Neural cell (in vitro differentiated cells): ENCODE data around the gene TMA7B. TPM values are rescaled to one million over a fixed set of nuclear protein-coding genes. Genes with fewer than 3 reads are reported as not detected.

ENCODE experiments used
- H2AFZ ChIP-seq: fragments of 200-600, 300-800 bp; sonication (generic), shearing (Covaris generic); 2 replicates; pipeline ENCODE4 v1.6.0; 2014; ENCODE audit warnings: low read depth, mild to moderate bottlenecking, antibody characterized with exemption, low read length, moderate library complexity
- H3F3A ChIP-seq: fragments of 200-600 bp; shearing (Covaris generic); 2 replicates; pipeline ENCODE4 v1.6.1; 2016; ENCODE audit warnings: mild to moderate bottlenecking, moderate library complexity, mixed read lengths, antibody characterized with exemption, low read length; ENCODE audit not compliant: insufficient read depth, poor library complexity, severe bottlenecking
- H3K27ac ChIP-seq: fragments of 200-600, 300-800 bp; sonication (generic), shearing (Covaris generic); 2 replicates; pipeline ENCODE4 v1.5.1; 2014; ENCODE audit warnings: mild to moderate bottlenecking, low read length, moderate library complexity
- H3K27me3 ChIP-seq: fragments of 300-800, 200-600 bp; sonication (generic), shearing (Covaris generic); 2 replicates; pipeline ENCODE4 v1.6.0; 2014; ENCODE audit warnings: mild to moderate bottlenecking, low read depth, low read length, moderate library complexity; ENCODE audit not compliant: insufficient read depth
- H3K36me3 ChIP-seq: fragments of 300-800, 200-600 bp; sonication (generic), shearing (Covaris generic); 2 replicates; pipeline ENCODE4 v1.5.1; 2014; ENCODE audit warnings: mild to moderate bottlenecking, antibody characterized with exemption, low read length, moderate library complexity; ENCODE audit not compliant: insufficient read depth
- H3K4me2 ChIP-seq: fragments of 300-800, 200-600 bp; sonication (generic), shearing (Covaris generic); 2 replicates; pipeline ENCODE4 v1.6.0; 2014; ENCODE audit warnings: mild to moderate bottlenecking, low read length
- H3K4me3 ChIP-seq: fragments of 300-800, 200-600 bp; sonication (generic), shearing (Covaris generic); 2 replicates; pipeline ENCODE4 v1.5.1; 2014; ENCODE audit warnings: mild to moderate bottlenecking, low read length, moderate library complexity
- H3K79me2 ChIP-seq: fragments of 200-600 bp; shearing (Covaris generic); replicated peaks from 2 replicates; pipeline ENCODE4 v1.6.0; 2014; ENCODE audit warnings: mild to moderate bottlenecking, low read length, moderate library complexity; ENCODE audit not compliant: insufficient read depth
- H3K9ac ChIP-seq: fragments of 300-800, 200-600 bp; sonication (generic), shearing (Covaris generic); 2 replicates; pipeline ENCODE4 v1.6.1; 2016; ENCODE audit warnings: mild to moderate bottlenecking, low read length, mixed read lengths
- H3K9me2 ChIP-seq: fragments of 200-600 bp; shearing (Covaris generic); 2 replicates; pipeline ENCODE4 v1.6.1; 2016; ENCODE audit warnings: mild to moderate bottlenecking, low read length, mixed read lengths; ENCODE audit not compliant: insufficient read depth
- H3K9me3 ChIP-seq: fragments of 200-600, 300-800 bp; sonication (generic), shearing (Covaris generic); 2 replicates; pipeline ENCODE4 v1.6.1; 2016; ENCODE audit warnings: mild to moderate bottlenecking, mixed run types, low read length, moderate library complexity, mixed read lengths
- H4K20me1 ChIP-seq: fragments of 200-600 bp; shearing (Covaris generic); 2 replicates; pipeline ENCODE4 v1.6.1; 2016; ENCODE audit warnings: mild to moderate bottlenecking, mixed run types; ENCODE audit not compliant: insufficient read depth
- EP300 ChIP-seq: fragments of 450-650 bp; conservative IDR thresholded peaks from 2 replicates; pipeline ENCODE4 v1.6.1; 2014; ENCODE audit warnings: antibody characterized with exemption, mild to moderate bottlenecking, moderate library complexity; ENCODE audit not compliant: poor library complexity, severe bottlenecking
- EZH2 ChIP-seq: fragments of 200-600, 300-800 bp; shearing (Covaris generic), sonication (generic); IDR thresholded peaks from 2 replicates; pipeline ENCODE4 v1.6.1; 2014; ENCODE audit warnings: antibody characterized with exemption, low read length, borderline replicate concordance, mild to moderate bottlenecking; ENCODE audit not compliant: insufficient read depth, poor library complexity, severe bottlenecking
- MXI1 ChIP-seq: fragments of 450-650 bp; conservative IDR thresholded peaks from 2 replicates; pipeline ENCODE4 v1.6.1; 2014; ENCODE audit warnings: antibody characterized with exemption, mild to moderate bottlenecking; ENCODE audit not compliant: poor library complexity, severe bottlenecking
- POLR2AphosphoS5 ChIP-seq: IDR thresholded peaks from 2 replicates; pipeline ENCODE4 v1.6.1; 2012
- RAD21 ChIP-seq: fragments of 450-650 bp; conservative IDR thresholded peaks from 2 replicates; pipeline ENCODE4 v1.6.1; 2014; ENCODE audit warnings: antibody characterized with exemption, mild to moderate bottlenecking, moderate library complexity
- TAF1 ChIP-seq: IDR thresholded peaks from 2 replicates; pipeline ENCODE4 v1.6.1; 2012; ENCODE audit warnings: low read depth
- polyA plus RNA-seq: library from polyadenylated mRNA; depleted of rRNA; stranded (reverse); fragments of >200 nt; gene quantifications from 2 replicates; pipeline ENCODE4 v1.2.3, GENCODE V29; 2014
- TF ChIP-seq, protein P1 (sequence below): fragments of 450-650 bp; IDR thresholded peaks from 2 replicates; pipeline ENCODE4 v1.5.1; 2014; ENCODE audit warnings: antibody characterized with exemption, mild to moderate bottlenecking, moderate library complexity; ENCODE audit not compliant: poor library complexity, severe bottlenecking
- TF ChIP-seq, protein P2 (sequence below): IDR thresholded peaks from 2 replicates; pipeline ENCODE4 v1.6.1; 2012; ENCODE audit warnings: borderline replicate concordance

Gene TMA7B
- polyA plus RNA-seq, 1 donor from 2014 or later: not detected

DNA sequence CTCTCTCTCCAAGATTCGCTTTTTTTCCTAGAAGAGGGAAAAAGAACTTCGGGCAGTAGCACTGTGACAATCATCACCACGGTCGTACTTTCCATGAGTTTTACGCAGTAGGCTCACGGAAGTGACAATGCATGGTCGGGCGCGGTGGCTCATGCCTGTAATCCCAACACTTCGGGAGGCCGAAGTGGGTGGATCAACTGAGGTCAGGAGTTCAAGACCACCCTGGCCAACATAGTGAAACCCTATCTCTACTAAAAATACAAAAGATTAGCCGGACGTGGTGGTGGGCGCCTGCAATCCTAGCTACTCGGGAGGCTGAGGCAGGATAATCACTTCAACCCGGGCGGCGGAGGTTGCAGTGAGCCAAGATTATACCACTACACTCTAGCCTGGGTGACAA, 35.9 kb upstream of the TMA7B start:
- no peak overlapping the region for H2AFZ ChIP-seq
- no peak overlapping the region for H3K4me3 ChIP-seq
- H3K4me2 ChIP-seq: no peak overlapping the region
- H3K9me2 ChIP-seq: no peaks in the 10 kb centered on the region
- H3F3A ChIP-seq: no peaks in the 10 kb centered on the region
- H3K27ac ChIP-seq: no peak overlapping the region
- H3K79me2 ChIP-seq: no peaks in the 10 kb centered on the region
- H3K36me3 ChIP-seq: no peaks in the 10 kb centered on the region
- H4K20me1 ChIP-seq: no peaks in the 10 kb centered on the region
- no peaks in the 10 kb centered on the region for H3K9me3 ChIP-seq
- H3K9ac ChIP-seq: no peak overlapping the region
- TF ChIP-seq TAF1 (no peak), POLR2AphosphoS5 (no peak), MXI1 (no peak), RAD21 (no peak), EZH2 (no peak), EP300 (no peak)
- TF ChIP-seq, protein P1, sequence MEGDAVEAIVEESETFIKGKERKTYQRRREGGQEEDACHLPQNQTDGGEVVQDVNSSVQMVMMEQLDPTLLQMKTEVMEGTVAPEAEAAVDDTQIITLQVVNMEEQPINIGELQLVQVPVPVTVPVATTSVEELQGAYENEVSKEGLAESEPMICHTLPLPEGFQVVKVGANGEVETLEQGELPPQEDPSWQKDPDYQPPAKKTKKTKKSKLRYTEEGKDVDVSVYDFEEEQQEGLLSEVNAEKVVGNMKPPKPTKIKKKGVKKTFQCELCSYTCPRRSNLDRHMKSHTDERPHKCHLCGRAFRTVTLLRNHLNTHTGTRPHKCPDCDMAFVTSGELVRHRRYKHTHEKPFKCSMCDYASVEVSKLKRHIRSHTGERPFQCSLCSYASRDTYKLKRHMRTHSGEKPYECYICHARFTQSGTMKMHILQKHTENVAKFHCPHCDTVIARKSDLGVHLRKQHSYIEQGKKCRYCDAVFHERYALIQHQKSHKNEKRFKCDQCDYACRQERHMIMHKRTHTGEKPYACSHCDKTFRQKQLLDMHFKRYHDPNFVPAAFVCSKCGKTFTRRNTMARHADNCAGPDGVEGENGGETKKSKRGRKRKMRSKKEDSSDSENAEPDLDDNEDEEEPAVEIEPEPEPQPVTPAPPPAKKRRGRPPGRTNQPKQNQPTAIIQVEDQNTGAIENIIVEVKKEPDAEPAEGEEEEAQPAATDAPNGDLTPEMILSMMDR: no peak
- TF ChIP-seq, protein P2, sequence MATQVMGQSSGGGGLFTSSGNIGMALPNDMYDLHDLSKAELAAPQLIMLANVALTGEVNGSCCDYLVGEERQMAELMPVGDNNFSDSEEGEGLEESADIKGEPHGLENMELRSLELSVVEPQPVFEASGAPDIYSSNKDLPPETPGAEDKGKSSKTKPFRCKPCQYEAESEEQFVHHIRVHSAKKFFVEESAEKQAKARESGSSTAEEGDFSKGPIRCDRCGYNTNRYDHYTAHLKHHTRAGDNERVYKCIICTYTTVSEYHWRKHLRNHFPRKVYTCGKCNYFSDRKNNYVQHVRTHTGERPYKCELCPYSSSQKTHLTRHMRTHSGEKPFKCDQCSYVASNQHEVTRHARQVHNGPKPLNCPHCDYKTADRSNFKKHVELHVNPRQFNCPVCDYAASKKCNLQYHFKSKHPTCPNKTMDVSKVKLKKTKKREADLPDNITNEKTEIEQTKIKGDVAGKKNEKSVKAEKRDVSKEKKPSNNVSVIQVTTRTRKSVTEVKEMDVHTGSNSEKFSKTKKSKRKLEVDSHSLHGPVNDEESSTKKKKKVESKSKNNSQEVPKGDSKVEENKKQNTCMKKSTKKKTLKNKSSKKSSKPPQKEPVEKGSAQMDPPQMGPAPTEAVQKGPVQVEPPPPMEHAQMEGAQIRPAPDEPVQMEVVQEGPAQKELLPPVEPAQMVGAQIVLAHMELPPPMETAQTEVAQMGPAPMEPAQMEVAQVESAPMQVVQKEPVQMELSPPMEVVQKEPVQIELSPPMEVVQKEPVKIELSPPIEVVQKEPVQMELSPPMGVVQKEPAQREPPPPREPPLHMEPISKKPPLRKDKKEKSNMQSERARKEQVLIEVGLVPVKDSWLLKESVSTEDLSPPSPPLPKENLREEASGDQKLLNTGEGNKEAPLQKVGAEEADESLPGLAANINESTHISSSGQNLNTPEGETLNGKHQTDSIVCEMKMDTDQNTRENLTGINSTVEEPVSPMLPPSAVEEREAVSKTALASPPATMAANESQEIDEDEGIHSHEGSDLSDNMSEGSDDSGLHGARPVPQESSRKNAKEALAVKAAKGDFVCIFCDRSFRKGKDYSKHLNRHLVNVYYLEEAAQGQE: no peak
- no peaks in the 10 kb centered on the region for H3K27me3 ChIP-seq

DNA sequence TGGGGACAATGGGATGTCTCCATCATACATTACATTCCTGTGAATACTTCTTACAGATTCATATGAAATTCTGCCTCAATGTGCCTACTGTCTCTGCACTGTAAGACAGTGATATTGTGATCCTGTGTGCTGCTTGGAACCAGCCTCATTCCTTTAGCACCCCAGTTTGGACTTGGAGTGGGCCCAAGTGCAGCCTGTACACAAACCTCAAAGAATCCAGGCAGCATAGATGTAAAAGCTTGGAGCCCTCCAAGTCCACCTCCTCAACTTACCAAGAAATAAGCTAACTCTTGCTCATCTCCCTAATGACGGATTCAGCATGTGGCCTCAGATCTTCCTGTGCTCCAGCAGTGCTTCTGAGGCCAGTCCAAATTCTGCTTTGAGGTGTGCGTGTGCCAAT, 34.9 kb upstream of the TMA7B start:
- Histone ChIP-seq H3K9ac (no peak overlapping the region), H3K4me2 (no peak overlapping the region), H4K20me1 (no peaks in the 10 kb centered on the region), H3K36me3 (no peaks in the 10 kb centered on the region), H3K27me3 (no peaks in the 10 kb centered on the region), H2AFZ (no peak overlapping the region), H3K9me3 (no peaks in the 10 kb centered on the region), H3K27ac (no peak overlapping the region), H3K9me2 (no peaks in the 10 kb centered on the region), H3K4me3 (no peak overlapping the region), H3F3A (no peaks in the 10 kb centered on the region), H3K79me2 (no peaks in the 10 kb centered on the region)
- no peak for TF ChIP-seq RAD21
- TF ChIP-seq, protein P1: no peak
- no peak for TF ChIP-seq POLR2AphosphoS5
